Measurements from ENCODE around the gene ZCCHC24.

The ZCCHC24 gene

GRCh38 chr10:79418274-79418673 lies 27.1 kb downstream of the ZCCHC24 start:
- Mint-ChIP-seq H3K27me3 (no peaks in the 10 kb centered on the region), H3K4me3 (no peak overlapping the region), H3K36me3 (peaks cover 2% of the 10 kb centered on the region), H3K27ac (peak overlapping the region; percentile 46), H3K4me1 (ENCODE audit: low read depth) (no peaks in the 10 kb centered on the region), H3K9me3 (ENCODE audit: low read depth) (no peaks in the 10 kb centered on the region)

- H3K4me3 Mint-ChIP-seq, result no peak overlapping the region
- H3K4me1 Mint-ChIP-seq (ENCODE audit: low read depth), result no peaks in the 10 kb centered on the region
- H3K27ac Mint-ChIP-seq, result no peak overlapping the region
- no peaks in the 10 kb centered on the region for H3K9me3 Mint-ChIP-seq (ENCODE audit: low read depth)
- H3K36me3 Mint-ChIP-seq, result peaks cover 2% of the 10 kb centered on the region
- H3K27me3 Mint-ChIP-seq, result no peaks in the 10 kb centered on the region
Measured at GRCh38 chr10:79417731-79418130, 27.7 kb downstream of the ZCCHC24 start.

- Mint-ChIP-seq H3K4me3 (no peak overlapping the region), H3K4me1 (ENCODE audit: low read depth) (no peaks in the 10 kb centered on the region), H3K36me3 (peaks cover 2% of the 10 kb centered on the region), H3K9me3 (ENCODE audit: low read depth) (no peaks in the 10 kb centered on the region), H3K27me3 (no peaks in the 10 kb centered on the region), H3K27ac (no peak overlapping the region)
Measured at GRCh38 chr10:79417266-79417665, 28.2 kb downstream of the ZCCHC24 start.

GRCh38 chr10:79416578-79417255 lies 28.7 kb downstream of the ZCCHC24 start:
- H3K4me3 Mint-ChIP-seq, result no peak overlapping the region
- H3K27ac Mint-ChIP-seq, result no peak overlapping the region
- H3K4me1 Mint-ChIP-seq (ENCODE audit: low read depth), result no peaks in the 10 kb centered on the region
- peaks cover 2% of the 10 kb centered on the region for H3K36me3 Mint-ChIP-seq
- H3K9me3 Mint-ChIP-seq (ENCODE audit: low read depth), result no peaks in the 10 kb centered on the region
- H3K27me3 Mint-ChIP-seq, result no peaks in the 10 kb centered on the region

- H3K27ac Mint-ChIP-seq, result no peak overlapping the region
- peaks cover 2% of the 10 kb centered on the region for H3K36me3 Mint-ChIP-seq
- no peak overlapping the region for H3K4me3 Mint-ChIP-seq
- no peaks in the 10 kb centered on the region for H3K4me1 Mint-ChIP-seq (ENCODE audit: low read depth)
- no peaks in the 10 kb centered on the region for H3K9me3 Mint-ChIP-seq (ENCODE audit: low read depth)
- H3K27me3 Mint-ChIP-seq, result no peaks in the 10 kb centered on the region
Measured at GRCh38 chr10:79415736-79416577, 29.5 kb downstream of the ZCCHC24 start.

- no peak overlapping the region for H3K27ac Mint-ChIP-seq
- H3K4me3 Mint-ChIP-seq, result no peak overlapping the region
Measured at GRCh38 chr10:79414714-79415113, 30.7 kb downstream of the ZCCHC24 start.

GRCh38 chr10:79413196-79413595 lies 32.2 kb downstream of the ZCCHC24 start:
- H3K9me3 Mint-ChIP-seq (ENCODE audit: low read depth), result no peaks in the 10 kb centered on the region
- H3K27ac Mint-ChIP-seq, result no peak overlapping the region
- H3K4me3 Mint-ChIP-seq, result no peak overlapping the region
- no peaks in the 10 kb centered on the region for H3K27me3 Mint-ChIP-seq
- no peaks in the 10 kb centered on the region for H3K4me1 Mint-ChIP-seq (ENCODE audit: low read depth)
- H3K36me3 Mint-ChIP-seq, result peaks cover 2% of the 10 kb centered on the region

More at GRCh38 chr10:79414714-79415113, 30.7 kb downstream of the ZCCHC24 start:
- Mint-ChIP-seq H3K9me3 (ENCODE audit: low read depth) (no peaks in the 10 kb centered on the region), H3K36me3 (peaks cover 2% of the 10 kb centered on the region), H3K4me1 (ENCODE audit: low read depth) (no peaks in the 10 kb centered on the region), H3K27me3 (no peaks in the 10 kb centered on the region)

- no peaks in the 10 kb centered on the region for H3K27me3 Mint-ChIP-seq
- no peak overlapping the region for H3K27ac Mint-ChIP-seq
- H3K4me3 Mint-ChIP-seq, result no peak overlapping the region
- peaks cover 2% of the 10 kb centered on the region for H3K36me3 Mint-ChIP-seq
- no peaks in the 10 kb centered on the region for H3K9me3 Mint-ChIP-seq (ENCODE audit: low read depth)
- no peaks in the 10 kb centered on the region for H3K4me1 Mint-ChIP-seq (ENCODE audit: low read depth)
Measured at GRCh38 chr10:79412516-79412915, 32.9 kb downstream of the ZCCHC24 start.

GRCh38 chr10:79411546-79412495 lies 33.6 kb downstream of the ZCCHC24 start:
- H3K4me1 Mint-ChIP-seq (ENCODE audit: low read depth), result no peaks in the 10 kb centered on the region
- H3K27me3 Mint-ChIP-seq, result no peaks in the 10 kb centered on the region
- no peak overlapping the region for H3K4me3 Mint-ChIP-seq
- H3K27ac Mint-ChIP-seq, result no peak overlapping the region
- no peaks in the 10 kb centered on the region for H3K9me3 Mint-ChIP-seq (ENCODE audit: low read depth)
- no peaks in the 10 kb centered on the region for H3K36me3 Mint-ChIP-seq

GRCh38 chr10:79410315-79411094 lies 34.9 kb downstream of the ZCCHC24 start:
- Mint-ChIP-seq H3K4me1 (ENCODE audit: low read depth) (no peaks in the 10 kb centered on the region), H3K36me3 (no peaks in the 10 kb centered on the region), H3K4me3 (no peak overlapping the region), H3K27me3 (no peaks in the 10 kb centered on the region), H3K9me3 (ENCODE audit: low read depth) (no peaks in the 10 kb centered on the region), H3K27ac (no peak overlapping the region)

- no peaks in the 10 kb centered on the region for H3K9me3 Mint-ChIP-seq (ENCODE audit: low read depth)
- H3K4me3 Mint-ChIP-seq, result no peak overlapping the region
- H3K4me1 Mint-ChIP-seq (ENCODE audit: low read depth), result no peaks in the 10 kb centered on the region
- no peak overlapping the region for H3K27ac Mint-ChIP-seq
- H3K36me3 Mint-ChIP-seq, result no peaks in the 10 kb centered on the region
- H3K27me3 Mint-ChIP-seq, result no peaks in the 10 kb centered on the region
Measured at GRCh38 chr10:79409726-79410085, 35.7 kb downstream of the ZCCHC24 start.

GRCh38 chr10:79409038-79409725 lies 36.2 kb downstream of the ZCCHC24 start:
- no peaks in the 10 kb centered on the region for H3K27me3 Mint-ChIP-seq
- H3K4me1 Mint-ChIP-seq (ENCODE audit: low read depth), result no peaks in the 10 kb centered on the region
- no peak overlapping the region for H3K27ac Mint-ChIP-seq
- no peaks in the 10 kb centered on the region for H3K36me3 Mint-ChIP-seq
- H3K9me3 Mint-ChIP-seq (ENCODE audit: low read depth), result no peaks in the 10 kb centered on the region
- H3K4me3 Mint-ChIP-seq, result no peak overlapping the region

- H3K9me3 Mint-ChIP-seq (ENCODE audit: low read depth), result no peaks in the 10 kb centered on the region
- H3K4me3 Mint-ChIP-seq, result no peak overlapping the region
- no peak overlapping the region for H3K27ac Mint-ChIP-seq
- H3K27me3 Mint-ChIP-seq, result no peaks in the 10 kb centered on the region
- H3K36me3 Mint-ChIP-seq, result no peaks in the 10 kb centered on the region
- no peaks in the 10 kb centered on the region for H3K4me1 Mint-ChIP-seq (ENCODE audit: low read depth)
Measured at GRCh38 chr10:79407811-79408795, 37.3 kb downstream of the ZCCHC24 start.

Measured in activated naive CD8-positive, alpha-beta T cell (primary cell).